Activated T-cell treated with anti-CD3 and anti-CD28 coated beads, Interleukin-2, amount 50 U/mL, for 72 hours (primary cell): Measurements from ENCODE around the gene MMEL1. TPM values are rescaled to one million over a fixed set of nuclear protein-coding genes. Genes with fewer than 3 reads are reported as not detected.

Experiments used
- ATAC-seq, 2 donors: fragments of 150-1000 bp; cut with Tn5 transposase; replicated peaks in 1 of 2; 2 replicates each; pipeline ENCODE4 v1.10.0; 2021; ENCODE audit warnings: moderate library complexity in 2 of 2, mild to moderate bottlenecking in 1 of 2
- DNase-seq, 2 donors: peaks; one replicate each; pipeline ENCODE4 v3.0.0; 2021 to 2022; ENCODE audit warnings: mixed read lengths in 1 of 2
- H3K27ac Mint-ChIP-seq: one replicate; pipeline ENCODE4 v1.8.0; 2022; ENCODE audit warnings: mild to moderate bottlenecking, moderate library complexity, mixed read lengths
- H3K27me3 Mint-ChIP-seq: one replicate; pipeline ENCODE4 v1.8.0; 2022; ENCODE audit warnings: low read depth, mixed read lengths
- H3K36me3 Mint-ChIP-seq, 2 donors: one replicate each; pipeline ENCODE4 v1.8.0; 2022; ENCODE audit warnings: mixed read lengths in 2 of 2, mild to moderate bottlenecking in 1 of 2; ENCODE audit not compliant: insufficient read depth in 2 of 2
- H3K4me1 Mint-ChIP-seq: one replicate; pipeline ENCODE4 v1.8.0; 2022; ENCODE audit warnings: low read depth, mixed read lengths
- H3K4me3 Mint-ChIP-seq, 2 donors: one replicate each; pipeline ENCODE4 v1.8.0; 2022; ENCODE audit warnings: mild to moderate bottlenecking in 2 of 2, mixed read lengths in 2 of 2, moderate library complexity in 2 of 2
- H3K9me3 Mint-ChIP-seq, 2 donors: one replicate each; pipeline ENCODE4 v1.8.0; 2022; ENCODE audit warnings: mixed read lengths in 2 of 2
- total RNA-seq, 2 donors: library from RNA; stranded (reverse); gene quantifications; one replicate each; pipeline ENCODE4 v1.2.3, GENCODE V29; 2022

Gene MMEL1
- total RNA-seq, 2 donors from 2014 or later, result 1.5 to 1.9 TPM

GRCh38 chr1:2603521-2604155 lies 29.2 kb downstream of the MMEL1 start:
- H3K27ac Mint-ChIP-seq, result no peak overlapping the region
- H3K4me3 Mint-ChIP-seq, result no peak overlapping the region
- no peak for DNase-seq
- no peaks in the 10 kb centered on the region for H3K36me3 Mint-ChIP-seq
- H3K4me1 Mint-ChIP-seq, result no peaks in the 10 kb centered on the region
- peaks cover 0 to 4% of the 10 kb centered on the region in 2 donors for H3K9me3 Mint-ChIP-seq
- no peaks in the 10 kb centered on the region for H3K27me3 Mint-ChIP-seq
- ATAC-seq, result no peak

- DNase-seq (no peak), ATAC-seq (no peak)
- Mint-ChIP-seq H3K27ac (no peak overlapping the region), H3K4me3 (no peak overlapping the region), H3K4me1 (no peaks in the 10 kb centered on the region), H3K9me3 (peaks cover 0 to 1% of the 10 kb centered on the region in 2 donors), H3K36me3 (no peaks in the 10 kb centered on the region), H3K27me3 (no peaks in the 10 kb centered on the region)
Measured at GRCh38 chr1:2602866-2603520, 29.8 kb downstream of the MMEL1 start.

GRCh38 chr1:2602311-2602835 lies 30.4 kb downstream of the MMEL1 start:
- Mint-ChIP-seq H3K36me3 (no peaks in the 10 kb centered on the region), H3K27me3 (no peaks in the 10 kb centered on the region), H3K9me3 (peaks cover 0 to 1% of the 10 kb centered on the region in 2 donors), H3K27ac (no peak overlapping the region), H3K4me1 (no peaks in the 10 kb centered on the region), H3K4me3 (no peak overlapping the region)
- ATAC-seq (no peak), DNase-seq (no peak)

GRCh38 chr1:2601721-2602303 lies 31.0 kb downstream of the MMEL1 start:
- H3K27me3 Mint-ChIP-seq, result no peaks in the 10 kb centered on the region
- no peaks in the 10 kb centered on the region for H3K4me1 Mint-ChIP-seq
- no peak overlapping the region for H3K4me3 Mint-ChIP-seq
- no peak for ATAC-seq
- no peak overlapping the region for H3K27ac Mint-ChIP-seq
- no peak for DNase-seq
- H3K9me3 Mint-ChIP-seq, result peaks cover 0 to 1% of the 10 kb centered on the region in 2 donors
- no peaks in the 10 kb centered on the region for H3K36me3 Mint-ChIP-seq

- no peaks in the 10 kb centered on the region for H3K36me3 Mint-ChIP-seq
- DNase-seq (no peak), ATAC-seq (no peak)
- H3K9me3 Mint-ChIP-seq, result peaks cover 0 to 1% of the 10 kb centered on the region in 2 donors
- no peak overlapping the region for H3K27ac Mint-ChIP-seq
- H3K4me3 Mint-ChIP-seq, result no peak overlapping the region
- H3K4me1 Mint-ChIP-seq, result no peaks in the 10 kb centered on the region
- no peaks in the 10 kb centered on the region for H3K27me3 Mint-ChIP-seq
Measured at GRCh38 chr1:2598329-2598931, 34.4 kb downstream of the MMEL1 start.

- no peaks in the 10 kb centered on the region for H3K27me3 Mint-ChIP-seq
- no peaks in the 10 kb centered on the region for H3K4me1 Mint-ChIP-seq
- peaks cover 0 to 1% of the 10 kb centered on the region in 2 donors for H3K9me3 Mint-ChIP-seq
- no peak overlapping the region for H3K27ac Mint-ChIP-seq
- H3K4me3 Mint-ChIP-seq, result no peak overlapping the region
- ATAC-seq (no peak), DNase-seq (no peak)
- no peaks in the 10 kb centered on the region for H3K36me3 Mint-ChIP-seq
Measured at GRCh38 chr1:2597441-2598328, 35.1 kb downstream of the MMEL1 start.

GRCh38 chr1:2596530-2597333 lies 36.1 kb downstream of the MMEL1 start:
- DNase-seq (no peak), ATAC-seq (no peak)
- Mint-ChIP-seq H3K9me3 (peaks cover 0 to 1% of the 10 kb centered on the region in 2 donors), H3K27ac (no peak overlapping the region), H3K36me3 (no peaks in the 10 kb centered on the region), H3K27me3 (no peaks in the 10 kb centered on the region), H3K4me3 (no peak overlapping the region), H3K4me1 (no peaks in the 10 kb centered on the region)

GRCh38 chr1:2595812-2596529 lies 36.8 kb downstream of the MMEL1 start:
- Mint-ChIP-seq H3K27ac (no peak overlapping the region), H3K36me3 (no peaks in the 10 kb centered on the region)
- no peak for DNase-seq

GRCh38 chr1:2595261-2595811 lies 37.5 kb downstream of the MMEL1 start:
- ATAC-seq (no peak), DNase-seq (no peak)
- Mint-ChIP-seq H3K4me3 (no peak overlapping the region), H3K36me3 (no peaks in the 10 kb centered on the region), H3K9me3 (peaks cover 0 to 1% of the 10 kb centered on the region in 2 donors), H3K27ac (no peak overlapping the region), H3K4me1 (no peaks in the 10 kb centered on the region), H3K27me3 (no peaks in the 10 kb centered on the region)

More at GRCh38 chr1:2595812-2596529, 36.8 kb downstream of the MMEL1 start:
- H3K4me1 Mint-ChIP-seq, result no peaks in the 10 kb centered on the region
- H3K27me3 Mint-ChIP-seq, result no peaks in the 10 kb centered on the region
- H3K9me3 Mint-ChIP-seq, result peaks cover 0 to 1% of the 10 kb centered on the region in 2 donors
- no peak for ATAC-seq
- no peak overlapping the region for H3K4me3 Mint-ChIP-seq

- H3K4me1 Mint-ChIP-seq, result no peaks in the 10 kb centered on the region
- no peaks in the 10 kb centered on the region for H3K36me3 Mint-ChIP-seq
- H3K9me3 Mint-ChIP-seq, result peaks cover 0 to 1% of the 10 kb centered on the region in 2 donors
- DNase-seq, result no peak
- H3K27me3 Mint-ChIP-seq, result no peaks in the 10 kb centered on the region
- ATAC-seq, result no peak
- no peak overlapping the region for H3K27ac Mint-ChIP-seq
- no peak overlapping the region for H3K4me3 Mint-ChIP-seq
Measured at GRCh38 chr1:2594641-2595131, 38.1 kb downstream of the MMEL1 start.

- no peak overlapping the region for H3K27ac Mint-ChIP-seq
- H3K27me3 Mint-ChIP-seq, result no peaks in the 10 kb centered on the region
- H3K36me3 Mint-ChIP-seq, result no peaks in the 10 kb centered on the region
- DNase-seq (no peak), ATAC-seq (no peak)
- no peak overlapping the region for H3K4me3 Mint-ChIP-seq
- H3K9me3 Mint-ChIP-seq, result peaks cover 0 to 1% of the 10 kb centered on the region in 2 donors
- H3K4me1 Mint-ChIP-seq, result no peaks in the 10 kb centered on the region
Measured at GRCh38 chr1:2594001-2594640, 38.7 kb downstream of the MMEL1 start.
